Measurements from ENCODE around the gene GJD3.
"Not testable (repeated sequence)": the region's sequence is repeated elsewhere in the genome, so short reads cannot be mapped to it uniquely, and the experiment has no call there.

Gene GJD3

GRCh38 chr17:40374821-40375498 is 10.4 kb upstream of the GJD3 start:
- no peak overlapping the region for H2AFZ ChIP-seq (ENCODE audit: low read length)
- no peak overlapping the region for H3K4me2 ChIP-seq (ENCODE audit: low read depth, low read length, poor library complexity, severe bottlenecking)
- no peaks in the 10 kb centered on the region for H3K36me3 ChIP-seq (ENCODE audit: insufficient read depth, low read length)
- TF ChIP-seq CTCF (conservative IDR thresholded peaks at IDR 0.05; ENCODE audit: low read length) (no peak), EZH2phosphoT487 (IDR thresholded peaks at IDR 0.05; ENCODE audit: borderline replicate concordance) (no peak)
- H3K9ac ChIP-seq (ENCODE audit: low read depth, low read length, poor library complexity, severe bottlenecking) = no peak overlapping the region
- no peaks in the 10 kb centered on the region for H3F3A ChIP-seq (ENCODE audit: low read depth)
- no peaks in the 10 kb centered on the region for H3K27me3 ChIP-seq (ENCODE audit: insufficient read depth, low read length, poor library complexity, severe bottlenecking)
- H3K9me2 ChIP-seq (replicated peaks; ENCODE audit: low read depth, low read length) = no peaks in the 10 kb centered on the region
- H4K20me1 ChIP-seq (ENCODE audit: insufficient read depth, low read length, poor library complexity, severe bottlenecking) = no peaks in the 10 kb centered on the region
- peaks cover 16% of the 10 kb centered on the region for H3K4me1 ChIP-seq (ENCODE audit: insufficient read depth, low read length, poor library complexity, severe bottlenecking)
- no peaks in the 10 kb centered on the region for H3K9me3 ChIP-seq (ENCODE audit: insufficient read depth, low read depth, low read length)
- H3K79me2 ChIP-seq (ENCODE audit: insufficient read depth, low read length) = no peaks in the 10 kb centered on the region
- H3K4me3 ChIP-seq (ENCODE audit: low read length, poor library complexity, severe bottlenecking) = no peak overlapping the region

- TF ChIP-seq EZH2phosphoT487 (IDR thresholded peaks at IDR 0.05; ENCODE audit: borderline replicate concordance) (no peak), CTCF (conservative IDR thresholded peaks at IDR 0.05; ENCODE audit: low read length) (no peak)
- no peaks in the 10 kb centered on the region for H3K36me3 ChIP-seq (ENCODE audit: insufficient read depth, low read length)
- no peaks in the 10 kb centered on the region for H3F3A ChIP-seq (ENCODE audit: low read depth)
- peaks cover 16% of the 10 kb centered on the region for H3K4me1 ChIP-seq (ENCODE audit: insufficient read depth, low read length, poor library complexity, severe bottlenecking)
- no peaks in the 10 kb centered on the region for H3K9me3 ChIP-seq (ENCODE audit: insufficient read depth, low read depth, low read length)
- H2AFZ ChIP-seq (ENCODE audit: low read length) = no peak overlapping the region
- H3K4me3 ChIP-seq (ENCODE audit: low read length, poor library complexity, severe bottlenecking) = no peak overlapping the region
- no peak overlapping the region for H3K9ac ChIP-seq (ENCODE audit: low read depth, low read length, poor library complexity, severe bottlenecking)
- H3K9me2 ChIP-seq (replicated peaks; ENCODE audit: low read depth, low read length) = no peaks in the 10 kb centered on the region
- H4K20me1 ChIP-seq (ENCODE audit: insufficient read depth, low read length, poor library complexity, severe bottlenecking) = no peaks in the 10 kb centered on the region
- no peaks in the 10 kb centered on the region for H3K27me3 ChIP-seq (ENCODE audit: insufficient read depth, low read length, poor library complexity, severe bottlenecking)
- H3K4me2 ChIP-seq (ENCODE audit: low read depth, low read length, poor library complexity, severe bottlenecking) = no peak overlapping the region
- no peaks in the 10 kb centered on the region for H3K79me2 ChIP-seq (ENCODE audit: insufficient read depth, low read length)
Observed at GRCh38 chr17:40373999-40374398, 9.5 kb upstream of the GJD3 start.

GRCh38 chr17:40373324-40373723 is 8.8 kb upstream of the GJD3 start:
- no peaks in the 10 kb centered on the region for H3K9me2 ChIP-seq (replicated peaks; ENCODE audit: low read depth, low read length)
- no peak overlapping the region for H3K4me3 ChIP-seq (ENCODE audit: low read length, poor library complexity, severe bottlenecking)
- no peaks in the 10 kb centered on the region for H3F3A ChIP-seq (ENCODE audit: low read depth)
- H3K36me3 ChIP-seq (ENCODE audit: insufficient read depth, low read length) = no peaks in the 10 kb centered on the region
- H4K20me1 ChIP-seq (ENCODE audit: insufficient read depth, low read length, poor library complexity, severe bottlenecking) = no peaks in the 10 kb centered on the region
- H3K79me2 ChIP-seq (ENCODE audit: insufficient read depth, low read length) = no peaks in the 10 kb centered on the region
- no peaks in the 10 kb centered on the region for H3K9me3 ChIP-seq (ENCODE audit: insufficient read depth, low read depth, low read length)
- H3K9ac ChIP-seq (ENCODE audit: low read depth, low read length, poor library complexity, severe bottlenecking) = no peak overlapping the region
- H3K4me2 ChIP-seq (ENCODE audit: low read depth, low read length, poor library complexity, severe bottlenecking) = no peak overlapping the region
- no peak for TF ChIP-seq CTCF (conservative IDR thresholded peaks at IDR 0.05; ENCODE audit: low read length)
- no peak for TF ChIP-seq EZH2phosphoT487 (IDR thresholded peaks at IDR 0.05; ENCODE audit: borderline replicate concordance)
- no peak overlapping the region for H2AFZ ChIP-seq (ENCODE audit: low read length)
- H3K4me1 ChIP-seq (ENCODE audit: insufficient read depth, low read length, poor library complexity, severe bottlenecking) = peaks cover 16% of the 10 kb centered on the region
- no peaks in the 10 kb centered on the region for H3K27me3 ChIP-seq (ENCODE audit: insufficient read depth, low read length, poor library complexity, severe bottlenecking)

GRCh38 chr17:40372644-40373043 is 8.1 kb upstream of the GJD3 start:
- not testable (repeated sequence) for H3K36me3 ChIP-seq (ENCODE audit: insufficient read depth, low read length); H3K9me3 ChIP-seq (ENCODE audit: insufficient read depth, low read depth, low read length); H3F3A ChIP-seq (ENCODE audit: low read depth); H3K9ac ChIP-seq (ENCODE audit: low read depth, low read length, poor library complexity, severe bottlenecking); H3K79me2 ChIP-seq (ENCODE audit: insufficient read depth, low read length); H2AFZ ChIP-seq (ENCODE audit: low read length); H4K20me1 ChIP-seq (ENCODE audit: insufficient read depth, low read length, poor library complexity, severe bottlenecking); H3K27me3 ChIP-seq (ENCODE audit: insufficient read depth, low read length, poor library complexity, severe bottlenecking); H3K9me2 ChIP-seq (replicated peaks; ENCODE audit: low read depth, low read length)
- Histone ChIP-seq H3K4me1 (ENCODE audit: insufficient read depth, low read length, poor library complexity, severe bottlenecking) (peaks cover 16% of the 10 kb centered on the region), H3K4me2 (ENCODE audit: low read depth, low read length, poor library complexity, severe bottlenecking) (peak overlapping the region; percentile 26), H3K4me3 (ENCODE audit: low read length, poor library complexity, severe bottlenecking) (peak overlapping the region; percentile 17)
